Measurements from ENCODE around the gene GALNT18. TPM values are rescaled to one million over a fixed set of nuclear protein-coding genes. Genes with fewer than 3 reads are reported as not detected.

Gene GALNT18
- total RNA-seq, 1 experiment from 2014 or later: 1.7 TPM

DNA sequence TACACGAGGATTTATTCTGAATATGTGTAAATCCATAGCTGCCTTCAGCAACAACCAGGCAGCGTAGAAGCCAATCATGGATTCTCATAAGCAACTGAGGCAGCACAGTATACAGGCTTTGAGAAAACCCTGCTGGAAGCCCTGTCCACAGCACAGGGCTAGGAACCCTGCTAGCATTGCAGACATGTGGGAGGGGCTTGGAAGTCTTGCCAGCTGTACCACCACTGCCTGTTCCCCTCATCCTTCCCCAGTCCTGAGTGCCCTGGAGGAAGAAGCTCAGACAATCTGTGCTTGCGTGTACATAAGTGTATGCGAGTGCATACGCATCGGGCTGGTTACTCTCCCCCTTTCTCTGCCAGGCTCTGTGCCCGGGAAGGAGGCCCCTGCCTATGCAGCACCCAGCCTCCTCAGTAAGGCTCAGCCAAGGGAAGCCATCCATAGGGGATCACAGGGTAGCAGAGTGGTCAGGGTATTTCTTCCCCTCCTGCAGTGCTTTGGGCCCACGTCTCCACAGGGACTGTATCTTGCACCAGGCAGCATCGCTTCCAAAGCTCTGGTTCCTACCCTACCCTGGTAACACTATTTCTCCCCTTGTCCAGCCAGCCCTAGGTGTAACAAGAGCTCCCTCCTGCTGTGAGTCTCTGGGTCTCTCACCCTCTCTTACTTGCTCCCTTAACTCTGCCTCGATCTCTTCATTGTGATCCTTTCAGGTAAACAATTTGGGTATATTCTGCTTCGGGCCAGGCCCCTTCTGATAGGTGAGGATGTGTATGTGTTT, 90.5 kb downstream of the GALNT18 start:
- H3T11ph ChIP-seq (ENCODE audit: low read length): no peak overlapping the region
- no peaks in the 10 kb centered on the region for H4K20me1 ChIP-seq (ENCODE audit: control insufficient read depth, insufficient read depth, insufficient read length)
- H2BK20ac ChIP-seq (ENCODE audit: low read depth, low read length, poor library complexity, severe bottlenecking): no peak overlapping the region
- Mint-ChIP-seq H3K27ac (no peak overlapping the region), H3K4me1 (peaks cover 6 to 9% of the 10 kb centered on the region in 2 experiments; a peak in 3 of 4 replicates), H3K4me3 (no peak overlapping the region), H3K36me3 (ENCODE audit: insufficient read depth in 1 of 3, low read depth in 3 of 3) (no peaks in the 10 kb centered on the region), H3K27me3 (ENCODE audit: low read depth) (no peaks in the 10 kb centered on the region), H3K9me3 (no peaks in the 10 kb centered on the region)
- H3K9ac ChIP-seq (ENCODE audit: extremely low read depth, insufficient read length, low read length): no peak overlapping the region
- no peak overlapping the region for H2BK15ac ChIP-seq (ENCODE audit: low read depth, low read length)
- H3K23ac ChIP-seq (ENCODE audit: insufficient read length, low read depth, low read length): no peak overlapping the region
- no peak overlapping the region for H4K8ac ChIP-seq (replicated peaks; ENCODE audit: insufficient read length, low read depth, low read length)
- H3K18ac ChIP-seq (ENCODE audit: insufficient read length, low read depth, low read length): no peak overlapping the region
- no peak overlapping the region for H2BK12ac ChIP-seq (ENCODE audit: insufficient read length, low read depth, low read length)
- H3K27me3 ChIP-seq (ENCODE audit: insufficient read depth, low read length): no peaks in the 10 kb centered on the region
- H3K4me1 ChIP-seq (ENCODE audit: insufficient read depth, low read length): no peaks in the 10 kb centered on the region
- H3K56ac ChIP-seq (ENCODE audit: insufficient read length, low read depth, low read length): no peak overlapping the region
- H2BK120ac ChIP-seq (ENCODE audit: low read depth, low read length, poor library complexity, severe bottlenecking): no peak overlapping the region
- no peaks in the 10 kb centered on the region for H3K23me2 ChIP-seq (ENCODE audit: insufficient read length, low read depth, low read length, poor library complexity, severe bottlenecking)
- no peak overlapping the region for H2AFZ ChIP-seq (ENCODE audit: low read length)
- H2BK5ac ChIP-seq (ENCODE audit: insufficient read length, low read length): no peak overlapping the region
- no peak overlapping the region for H2AK5ac ChIP-seq (ENCODE audit: insufficient read length, low read length)
- H3K79me2 ChIP-seq (ENCODE audit: insufficient read depth, low read length): no peaks in the 10 kb centered on the region
- no peak overlapping the region for H4K91ac ChIP-seq (ENCODE audit: insufficient read length, low read depth, low read length)
- no peaks in the 10 kb centered on the region for H3K79me1 ChIP-seq (ENCODE audit: insufficient read depth, low read depth, low read length, poor library complexity, severe bottlenecking)
- H3K14ac ChIP-seq (ENCODE audit: insufficient read depth, low read length): no peak overlapping the region
- no peak overlapping the region for H3K27ac ChIP-seq (ENCODE audit: insufficient read length, low read depth, low read length)
- no peak for DNase-seq
- no peak overlapping the region for H3K4ac ChIP-seq (ENCODE audit: low read depth, low read length)
- TF ChIP-seq, protein P1, sequence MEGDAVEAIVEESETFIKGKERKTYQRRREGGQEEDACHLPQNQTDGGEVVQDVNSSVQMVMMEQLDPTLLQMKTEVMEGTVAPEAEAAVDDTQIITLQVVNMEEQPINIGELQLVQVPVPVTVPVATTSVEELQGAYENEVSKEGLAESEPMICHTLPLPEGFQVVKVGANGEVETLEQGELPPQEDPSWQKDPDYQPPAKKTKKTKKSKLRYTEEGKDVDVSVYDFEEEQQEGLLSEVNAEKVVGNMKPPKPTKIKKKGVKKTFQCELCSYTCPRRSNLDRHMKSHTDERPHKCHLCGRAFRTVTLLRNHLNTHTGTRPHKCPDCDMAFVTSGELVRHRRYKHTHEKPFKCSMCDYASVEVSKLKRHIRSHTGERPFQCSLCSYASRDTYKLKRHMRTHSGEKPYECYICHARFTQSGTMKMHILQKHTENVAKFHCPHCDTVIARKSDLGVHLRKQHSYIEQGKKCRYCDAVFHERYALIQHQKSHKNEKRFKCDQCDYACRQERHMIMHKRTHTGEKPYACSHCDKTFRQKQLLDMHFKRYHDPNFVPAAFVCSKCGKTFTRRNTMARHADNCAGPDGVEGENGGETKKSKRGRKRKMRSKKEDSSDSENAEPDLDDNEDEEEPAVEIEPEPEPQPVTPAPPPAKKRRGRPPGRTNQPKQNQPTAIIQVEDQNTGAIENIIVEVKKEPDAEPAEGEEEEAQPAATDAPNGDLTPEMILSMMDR (conservative IDR thresholded peaks at IDR 0.05): no peak
- no CpG with 5 or more reads among the region's 11 CpGs for WGBS (ENCODE audit: extremely low coverage, insufficient read length, low lambda C conversion rate)
- no peak overlapping the region for H4K5ac ChIP-seq (ENCODE audit: insufficient read length, low read depth, low read length)
- no peak overlapping the region for H3K4me2 ChIP-seq (ENCODE audit: insufficient read depth, insufficient read length, low read length)
- H3K9me3 ChIP-seq (ENCODE audit: control insufficient read depth, low read depth, low read length): no peaks in the 10 kb centered on the region
